Brain microvascular endothelial cell (primary cell): Measurements from ENCODE around the gene PLXNA2.

Source experiments
- DNase-seq: peaks from one replicate; pipeline ENCODE4 v3.0.0-alpha.2; 2020
- H3K27ac ChIP-seq: fragments of 250-450 bp; sonication (Bioruptor Pico); 2 replicates; pipeline ENCODE4 v1.5.1; 2020; ENCODE audit warnings: mild to moderate bottlenecking, moderate library complexity
- H3K27me3 ChIP-seq: fragments of 250-450 bp; sonication (Bioruptor Pico); replicated peaks from 2 replicates; pipeline ENCODE4 v1.5.1; 2020; ENCODE audit warnings: mild to moderate bottlenecking
- H3K36me3 ChIP-seq: fragments of 250-450 bp; sonication (Bioruptor Pico); replicated peaks from 2 replicates; pipeline ENCODE4 v1.5.1; 2020; ENCODE audit warnings: mild to moderate bottlenecking
- H3K4me3 ChIP-seq: 2 replicates; pipeline ENCODE4 v1.5.1; 2011; ENCODE audit warnings: low read depth, mild to moderate bottlenecking, control low read depth, low read length, moderate library complexity
- in situ Hi-C: cut with HindIII; loops from 2 replicates; pipeline ENCODE4 v1.10.0; 2017; ENCODE audit warnings: low sequenced_read_pairs, low pct_ligation_motif_present
- TF ChIP-seq, protein P1 (sequence below): IDR thresholded peaks from 2 replicates; pipeline ENCODE4 v1.5.1; 2011; ENCODE audit warnings: low read depth, mild to moderate bottlenecking, moderate library complexity, low read length, control low read depth, inconsistent platforms; ENCODE audit errors: missing control alignments

PLXNA2 gene

DNA sequence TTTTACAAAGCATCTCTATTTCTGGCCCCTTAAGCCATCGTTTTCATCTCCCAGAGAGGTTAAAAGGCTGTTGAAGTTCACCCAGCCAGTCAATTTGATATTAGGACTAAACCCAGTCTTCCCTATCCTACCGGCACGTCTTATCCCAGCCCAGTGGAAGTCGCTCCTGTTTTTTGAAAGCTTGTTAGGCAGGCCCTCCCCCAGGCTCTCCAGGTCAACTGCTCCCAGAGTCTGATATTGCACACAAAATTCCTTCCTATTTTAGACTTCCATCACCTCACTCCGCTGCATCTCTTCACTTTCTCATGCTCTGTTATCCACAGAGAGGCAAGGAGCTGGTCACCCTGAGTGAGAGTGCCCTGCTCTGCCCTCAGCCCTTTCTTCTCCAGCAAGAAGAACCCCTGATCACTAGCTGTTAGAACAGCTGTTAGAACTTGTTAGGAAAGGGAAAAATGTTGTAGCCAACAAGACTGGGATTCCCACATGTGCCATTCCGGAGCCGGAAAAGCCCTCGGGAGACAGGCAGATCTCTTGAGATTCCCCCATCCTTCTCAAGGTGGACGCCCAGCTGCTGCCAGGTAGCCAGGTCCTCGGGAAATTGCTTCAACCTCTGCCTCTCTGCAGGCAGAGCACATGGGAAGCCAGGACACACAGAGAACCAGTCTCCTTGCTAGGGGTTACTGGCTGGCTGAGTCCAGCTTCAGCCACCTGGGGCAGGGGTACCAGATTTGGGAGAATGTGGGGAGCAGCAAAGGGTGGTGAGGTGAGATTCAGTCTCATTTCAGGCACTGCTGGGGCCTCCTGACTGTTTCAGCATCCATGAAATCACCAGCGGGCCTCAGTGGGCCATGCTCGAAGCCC, 25.7 kb downstream of the PLXNA2 start:
- no peak overlapping the region for H3K4me3 ChIP-seq
- in situ Hi-C loops, result no loop called here
- no peaks in the 10 kb centered on the region for H3K27me3 ChIP-seq
- DNase-seq, result no peak
- TF ChIP-seq, protein P1, sequence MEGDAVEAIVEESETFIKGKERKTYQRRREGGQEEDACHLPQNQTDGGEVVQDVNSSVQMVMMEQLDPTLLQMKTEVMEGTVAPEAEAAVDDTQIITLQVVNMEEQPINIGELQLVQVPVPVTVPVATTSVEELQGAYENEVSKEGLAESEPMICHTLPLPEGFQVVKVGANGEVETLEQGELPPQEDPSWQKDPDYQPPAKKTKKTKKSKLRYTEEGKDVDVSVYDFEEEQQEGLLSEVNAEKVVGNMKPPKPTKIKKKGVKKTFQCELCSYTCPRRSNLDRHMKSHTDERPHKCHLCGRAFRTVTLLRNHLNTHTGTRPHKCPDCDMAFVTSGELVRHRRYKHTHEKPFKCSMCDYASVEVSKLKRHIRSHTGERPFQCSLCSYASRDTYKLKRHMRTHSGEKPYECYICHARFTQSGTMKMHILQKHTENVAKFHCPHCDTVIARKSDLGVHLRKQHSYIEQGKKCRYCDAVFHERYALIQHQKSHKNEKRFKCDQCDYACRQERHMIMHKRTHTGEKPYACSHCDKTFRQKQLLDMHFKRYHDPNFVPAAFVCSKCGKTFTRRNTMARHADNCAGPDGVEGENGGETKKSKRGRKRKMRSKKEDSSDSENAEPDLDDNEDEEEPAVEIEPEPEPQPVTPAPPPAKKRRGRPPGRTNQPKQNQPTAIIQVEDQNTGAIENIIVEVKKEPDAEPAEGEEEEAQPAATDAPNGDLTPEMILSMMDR, result no peak
- H3K36me3 ChIP-seq, result peaks cover 16% of the 10 kb centered on the region
- H3K27ac ChIP-seq, result peak overlapping the region; percentile 3

GRCh38 chr1:208217781-208218180, 26.4 kb downstream of the PLXNA2 start:
- no peak overlapping the region for H3K27ac ChIP-seq
- H3K27me3 ChIP-seq, result no peaks in the 10 kb centered on the region
- TF ChIP-seq, protein P1, result no peak
- in situ Hi-C loops, result no loop called here
- peaks cover 16% of the 10 kb centered on the region for H3K36me3 ChIP-seq
- no peak for DNase-seq
- no peak overlapping the region for H3K4me3 ChIP-seq

- Histone ChIP-seq H3K27ac (no peak overlapping the region), H3K36me3 (peaks cover 16% of the 10 kb centered on the region), H3K4me3 (no peak overlapping the region), H3K27me3 (no peaks in the 10 kb centered on the region)
- no peak for DNase-seq
- in situ Hi-C loops, result no loop called here
- TF ChIP-seq, protein P1, result no peak
These were observed 27.4 kb downstream of the PLXNA2 start for GRCh38 chr1:208216806-208217205.

DNA sequence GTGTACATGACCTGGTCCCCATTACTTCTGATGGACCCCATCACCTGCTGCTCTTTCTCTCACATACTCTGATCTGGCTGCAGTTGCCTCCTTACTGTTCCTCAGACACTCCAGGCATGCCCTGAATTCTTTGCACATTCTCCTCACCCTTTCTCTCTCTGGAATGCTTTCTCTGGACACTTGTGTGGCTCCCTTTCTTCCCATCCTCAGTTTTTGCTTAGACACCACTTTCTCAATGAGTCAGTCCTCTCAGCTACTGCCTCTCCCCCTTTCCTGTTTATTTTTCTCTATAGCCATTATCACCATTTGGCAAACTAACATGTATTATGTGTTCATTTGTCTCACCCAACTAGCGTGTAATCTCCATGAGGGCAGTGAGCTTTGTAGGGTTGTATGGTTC, 28.1 kb downstream of the PLXNA2 start:
- peaks cover 16% of the 10 kb centered on the region for H3K36me3 ChIP-seq
- DNase-seq, result peak; percentile 57
- TF ChIP-seq, protein P1, result no peak
- H3K27ac ChIP-seq, result peak overlapping the region; percentile 30
- no peaks in the 10 kb centered on the region for H3K27me3 ChIP-seq
- no peak overlapping the region for H3K4me3 ChIP-seq
- in situ Hi-C loops, result no loop called here

- TF ChIP-seq, protein P1, result no peak
- no peak for DNase-seq
- in situ Hi-C loops, result no loop called here
- Histone ChIP-seq H3K4me3 (no peak overlapping the region), H3K27me3 (no peaks in the 10 kb centered on the region), H3K36me3 (peaks cover 17% of the 10 kb centered on the region), H3K27ac (no peak overlapping the region)
These were observed 28.8 kb downstream of the PLXNA2 start for GRCh38 chr1:208215393-208215792.
